ENCODE data around the gene ITPKB.
"Not testable (repeated sequence)": the region's sequence is repeated elsewhere in the genome, so short reads cannot be mapped to it uniquely, and the experiment has no call there.

The ITPKB gene

DNA sequence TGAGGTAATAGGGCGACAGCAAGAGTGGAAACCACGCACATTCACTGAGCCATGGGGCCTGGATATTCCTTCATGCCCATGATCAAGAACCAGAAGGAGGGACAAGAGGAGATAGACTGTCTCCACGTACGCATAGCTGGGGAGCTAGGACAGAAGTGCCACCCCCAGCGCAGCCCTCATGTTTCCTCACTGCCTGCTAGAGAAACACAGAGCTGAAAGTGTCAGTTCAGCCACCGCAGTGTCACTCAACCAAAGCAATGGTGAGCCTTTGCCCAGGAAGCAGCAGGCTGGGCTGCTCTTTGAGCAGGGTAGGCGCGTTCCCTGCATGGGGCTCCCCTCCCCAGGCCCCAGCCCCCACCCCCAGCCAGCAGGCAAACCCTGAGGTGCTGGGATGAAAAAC lies 122.0 kb downstream of the ITPKB start:
- DNase-seq = no peak

DNA sequence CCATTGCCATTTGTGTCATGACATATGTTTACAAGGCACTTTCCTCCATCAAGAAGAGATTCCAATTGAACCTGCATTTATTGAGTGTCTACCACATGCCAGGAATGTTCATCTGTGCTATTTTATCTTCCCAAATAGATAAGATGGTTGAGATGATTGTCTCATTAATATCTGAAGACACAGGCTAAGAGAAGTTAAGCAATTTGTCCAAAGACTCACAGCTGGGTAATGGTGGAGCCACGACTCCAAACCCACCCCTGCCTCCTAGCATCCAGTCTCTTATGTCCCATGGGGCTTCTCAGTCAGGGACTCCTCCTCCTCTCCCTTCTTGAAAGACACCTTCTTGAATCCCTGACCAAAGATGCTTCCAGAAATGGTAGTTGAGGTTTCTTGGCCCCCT lies 122.4 kb downstream of the ITPKB start:
- no peak for DNase-seq

DNA sequence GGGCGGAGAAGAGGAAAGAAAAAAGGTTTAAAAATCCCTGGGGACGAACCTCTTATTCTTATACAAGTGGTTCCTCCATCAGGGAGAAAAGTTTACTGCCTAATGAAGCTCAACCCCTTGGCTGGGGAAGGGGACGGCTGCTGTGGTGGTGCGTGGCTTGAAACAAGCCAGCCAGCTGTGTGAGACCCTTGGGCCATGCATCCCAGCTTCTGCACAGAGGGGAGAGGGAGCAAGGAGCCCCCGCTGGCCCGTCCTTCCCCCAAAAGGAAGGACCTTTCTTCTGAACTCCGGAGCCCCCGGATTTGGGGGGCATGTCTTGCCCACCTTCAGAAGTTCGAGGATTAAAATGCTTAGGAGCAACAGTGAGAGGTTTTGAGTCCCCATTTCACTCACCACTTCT lies 123.2 kb downstream of the ITPKB start:
- no peak for DNase-seq

DNA sequence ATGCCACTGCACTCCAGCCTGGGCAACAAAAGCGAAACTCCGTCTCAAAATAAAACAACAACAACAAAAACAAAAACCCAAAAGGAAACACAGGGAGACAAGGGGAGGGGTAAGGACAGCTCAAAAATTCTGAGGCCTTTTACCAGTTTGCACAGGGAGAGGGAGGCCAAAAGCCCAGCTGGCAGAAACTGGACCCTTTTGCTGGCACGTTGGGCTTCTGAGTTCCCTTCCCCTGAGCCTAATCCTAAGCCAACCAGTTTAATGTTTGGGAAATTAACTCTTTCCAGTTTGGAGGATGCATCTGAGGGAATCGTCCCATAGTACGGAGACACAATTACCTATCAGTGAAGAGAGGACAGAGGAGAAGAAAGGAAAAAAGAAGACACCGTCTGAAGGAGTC lies 127.1 kb downstream of the ITPKB start:
- DNase-seq = not testable (repeated sequence)

DNA sequence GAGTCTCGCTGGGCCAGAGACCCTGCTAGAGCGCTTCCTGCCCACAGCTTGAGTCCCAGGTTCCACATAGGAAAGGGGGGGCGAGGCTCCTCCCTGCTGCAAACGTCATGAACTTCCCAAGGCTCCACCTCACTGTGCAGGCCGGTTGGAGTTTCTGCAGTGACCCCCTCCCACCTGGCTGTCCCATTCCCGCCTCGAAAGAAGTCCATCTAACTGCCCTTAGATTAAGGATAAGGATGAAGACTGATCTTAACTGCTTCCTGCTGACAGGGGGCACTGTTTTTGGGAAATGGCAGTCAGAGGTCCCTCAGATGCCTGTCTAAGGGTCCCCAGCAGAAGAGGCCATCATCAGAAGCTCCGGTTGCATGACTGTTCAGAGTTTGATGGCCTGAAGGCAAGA lies 127.8 kb downstream of the ITPKB start:
- DNase-seq = no peak

DNA sequence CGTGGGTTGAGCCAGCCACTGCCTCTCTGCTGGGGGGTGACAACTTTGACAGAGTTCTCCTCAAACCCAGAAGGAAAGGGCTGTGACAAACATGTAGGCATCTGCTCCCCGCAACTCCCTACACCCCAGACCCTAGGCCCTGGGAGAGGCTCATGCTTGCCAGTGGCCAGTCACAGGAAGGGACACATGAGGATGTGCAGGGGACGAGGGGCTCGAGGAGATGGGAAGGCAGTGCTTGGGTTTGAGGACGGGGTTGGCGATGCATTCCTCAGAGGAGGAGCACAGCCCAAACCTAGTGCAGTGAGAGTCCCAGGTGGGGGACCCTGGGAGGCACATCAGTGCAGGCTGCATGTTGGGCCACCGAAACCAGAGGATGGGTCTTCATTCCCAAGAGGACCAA lies 128.4 kb downstream of the ITPKB start:
- DNase-seq = no peak

DNA sequence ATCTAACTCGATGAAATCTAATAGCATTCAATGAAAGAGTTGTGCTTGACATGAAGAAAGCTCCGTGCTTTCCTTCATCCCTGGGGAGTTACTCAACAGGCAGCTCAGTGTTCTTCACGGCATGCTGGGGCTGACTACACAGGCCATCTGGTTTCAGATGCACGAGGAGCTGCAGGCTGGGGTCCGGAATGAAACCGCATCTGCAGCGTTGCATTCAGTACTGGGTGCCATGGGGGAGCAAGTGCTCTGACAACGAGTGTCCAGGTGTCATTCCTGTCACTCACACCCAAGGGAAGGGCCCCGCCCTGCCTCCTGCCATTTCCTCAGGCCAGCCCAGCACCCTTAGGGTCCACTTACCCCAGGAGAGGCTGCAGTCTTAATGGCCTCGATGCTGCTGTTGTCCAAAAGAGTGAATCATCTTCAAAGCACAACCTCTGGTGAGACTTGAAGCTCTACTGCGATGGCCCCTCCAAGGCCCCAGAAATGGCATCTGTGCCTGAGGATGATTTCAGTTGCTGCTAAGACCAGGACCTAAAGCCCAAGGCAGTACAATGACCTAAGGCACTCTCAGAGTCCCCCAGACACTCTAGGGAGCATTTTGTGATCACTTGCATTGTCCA lies 129.1 kb downstream of the ITPKB start:
- DNase-seq = no peak

DNA sequence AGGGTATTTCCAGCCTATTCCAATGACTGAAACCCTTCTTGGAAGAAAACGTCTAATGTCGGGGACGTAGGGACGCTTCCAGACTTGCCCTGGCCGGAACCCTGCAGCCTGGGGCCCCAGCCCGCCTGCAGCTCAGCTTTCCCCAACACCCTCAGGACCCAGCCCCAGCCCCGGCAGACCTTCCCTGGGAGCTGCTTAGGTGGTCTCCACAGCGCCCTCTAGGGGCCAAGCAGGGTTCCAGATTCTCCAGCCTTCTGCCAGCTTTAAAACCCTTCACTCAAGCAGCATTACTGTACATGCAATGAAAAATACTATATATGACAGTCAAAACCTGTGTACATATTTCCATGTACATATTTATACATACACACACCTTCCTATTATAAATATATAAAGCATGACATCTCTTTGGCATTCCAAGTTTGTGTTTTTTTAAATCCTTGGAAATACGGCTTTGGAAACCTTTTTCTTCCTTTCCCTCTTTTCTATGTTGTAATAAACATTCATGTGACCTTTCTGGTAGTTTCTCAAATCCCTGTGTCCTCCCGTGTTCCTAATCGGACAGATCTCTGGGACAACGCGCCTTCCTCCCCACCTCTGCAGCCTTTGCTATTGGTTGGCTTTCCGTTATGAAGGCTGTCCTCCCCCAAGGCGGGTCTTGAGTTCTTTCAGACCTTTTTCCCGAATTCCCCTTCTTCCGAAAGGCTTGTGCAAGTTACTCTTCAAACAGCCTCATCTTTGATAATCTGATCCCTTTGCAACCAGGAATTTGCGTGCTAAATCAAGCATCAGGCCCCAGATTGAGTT lies 130.2 kb downstream of the ITPKB start:
- peak; percentile 37 to 70 (median 53) for DNase-seq

DNA sequence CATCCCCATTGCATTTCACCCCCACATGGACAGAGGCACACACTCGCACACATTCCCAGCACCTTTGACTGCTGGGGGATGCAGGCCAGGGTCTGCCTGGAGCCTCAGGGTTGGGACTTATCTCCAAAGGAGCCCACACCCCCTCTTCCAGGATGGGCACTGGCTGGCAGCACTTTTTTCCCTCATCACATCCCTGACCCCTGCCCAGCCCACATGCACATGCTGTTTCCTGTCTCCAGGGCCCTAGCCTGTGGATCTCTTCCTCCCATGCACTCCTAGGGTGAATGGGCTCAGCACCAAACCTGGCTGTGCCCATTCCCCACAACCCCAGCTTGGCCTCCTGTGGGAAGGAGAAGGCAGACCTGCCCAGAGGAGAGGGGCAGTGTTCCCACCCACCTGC lies 131.3 kb downstream of the ITPKB start:
- no peak for DNase-seq

DNA sequence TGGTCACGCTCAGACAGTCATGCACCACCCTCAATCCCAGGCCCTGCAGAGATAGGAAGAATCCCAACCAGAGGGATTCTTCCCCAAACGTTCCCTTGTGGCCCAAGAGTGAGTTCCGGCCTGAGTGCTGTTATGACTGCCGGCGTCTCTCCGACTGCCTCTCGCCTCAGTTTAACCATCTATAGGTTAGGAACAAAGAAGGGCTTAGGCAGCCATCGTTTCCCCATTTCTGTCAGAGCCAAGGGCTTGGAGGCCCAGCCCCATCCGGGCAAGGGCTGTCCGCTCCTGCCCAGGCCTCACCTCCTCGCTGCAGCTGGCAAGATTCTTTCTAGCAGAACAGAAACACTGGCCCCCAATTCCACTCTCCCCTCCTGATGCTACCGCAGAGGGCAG lies 131.8 kb downstream of the ITPKB start:
- no peak for DNase-seq

DNA sequence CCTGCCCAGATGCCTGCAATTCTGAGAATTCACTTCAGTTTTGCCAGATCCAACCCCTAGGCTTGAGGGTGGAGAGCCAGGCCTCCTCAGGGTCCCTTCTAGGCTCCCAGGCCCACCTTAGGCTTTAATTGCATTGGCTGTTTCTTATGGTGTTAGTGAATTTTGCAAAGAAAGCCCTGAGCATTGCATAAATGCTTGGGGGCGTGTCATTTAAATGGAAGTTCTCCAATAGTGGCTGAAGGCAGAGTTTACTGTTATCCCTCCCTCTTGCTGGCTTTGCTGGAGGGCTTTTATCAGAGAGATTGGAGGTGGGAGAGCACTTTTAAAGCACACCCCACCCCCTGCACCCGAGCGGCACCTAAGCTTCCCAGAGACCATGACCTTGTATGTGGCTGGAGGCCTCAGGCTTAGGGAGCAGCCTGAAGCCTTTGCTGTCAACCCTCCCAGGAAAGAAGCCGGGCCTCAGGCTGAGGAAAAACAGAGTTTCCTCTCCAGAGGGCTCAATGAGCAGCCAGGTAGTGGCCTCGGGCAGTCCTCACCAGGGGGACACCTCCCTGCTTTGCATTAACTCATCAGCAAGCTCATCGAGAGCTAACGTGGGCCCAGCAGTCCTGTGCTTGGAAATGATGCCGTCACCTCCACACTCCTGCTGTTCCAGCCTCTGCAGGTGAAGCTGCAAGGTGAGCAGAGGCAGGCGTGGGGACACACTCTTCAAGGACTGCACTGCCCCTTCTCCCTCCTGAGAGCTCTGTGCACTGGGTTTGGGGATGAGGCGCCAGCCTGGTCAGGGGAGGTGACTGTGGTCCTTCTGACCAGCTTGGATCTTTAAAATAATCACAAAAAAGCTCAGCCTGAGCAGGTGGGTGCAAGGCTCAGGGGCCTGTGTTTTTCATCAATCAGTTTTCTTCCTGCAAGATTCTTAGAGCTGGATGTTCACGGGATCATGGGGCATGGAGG lies 132.5 kb downstream of the ITPKB start:
- DNase-seq = no peak

DNA sequence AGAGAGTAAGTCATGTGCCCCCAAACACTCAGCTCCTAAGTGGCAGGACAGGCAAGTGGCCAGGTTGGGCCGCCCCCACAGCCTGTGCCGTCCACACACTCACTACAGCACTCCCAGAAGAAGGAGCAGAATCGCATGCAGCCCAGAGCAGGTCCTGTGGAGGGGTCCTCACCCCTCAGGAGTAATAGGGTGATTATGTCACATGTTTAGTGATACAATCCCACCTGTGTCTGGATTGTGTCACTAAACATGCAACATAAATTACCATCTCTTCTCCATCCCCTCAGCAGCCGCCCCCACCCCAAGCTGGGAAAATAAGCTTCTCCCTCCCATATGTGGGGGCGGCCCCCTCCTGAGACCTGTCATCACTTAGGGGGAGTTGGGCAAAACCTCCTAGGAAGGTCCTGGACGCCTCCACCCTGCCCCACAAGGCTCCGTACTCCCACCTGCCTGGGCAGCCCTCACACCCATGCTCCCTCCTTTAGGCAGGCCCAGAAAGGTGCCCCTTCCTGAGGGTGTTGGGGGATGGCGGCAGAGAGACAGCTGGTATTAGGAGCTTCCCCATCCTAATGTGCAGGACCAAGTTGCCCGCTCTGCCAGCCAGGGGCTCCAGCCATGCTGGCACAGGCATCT lies 133.6 kb downstream of the ITPKB start:
- DNase-seq = no peak

DNA sequence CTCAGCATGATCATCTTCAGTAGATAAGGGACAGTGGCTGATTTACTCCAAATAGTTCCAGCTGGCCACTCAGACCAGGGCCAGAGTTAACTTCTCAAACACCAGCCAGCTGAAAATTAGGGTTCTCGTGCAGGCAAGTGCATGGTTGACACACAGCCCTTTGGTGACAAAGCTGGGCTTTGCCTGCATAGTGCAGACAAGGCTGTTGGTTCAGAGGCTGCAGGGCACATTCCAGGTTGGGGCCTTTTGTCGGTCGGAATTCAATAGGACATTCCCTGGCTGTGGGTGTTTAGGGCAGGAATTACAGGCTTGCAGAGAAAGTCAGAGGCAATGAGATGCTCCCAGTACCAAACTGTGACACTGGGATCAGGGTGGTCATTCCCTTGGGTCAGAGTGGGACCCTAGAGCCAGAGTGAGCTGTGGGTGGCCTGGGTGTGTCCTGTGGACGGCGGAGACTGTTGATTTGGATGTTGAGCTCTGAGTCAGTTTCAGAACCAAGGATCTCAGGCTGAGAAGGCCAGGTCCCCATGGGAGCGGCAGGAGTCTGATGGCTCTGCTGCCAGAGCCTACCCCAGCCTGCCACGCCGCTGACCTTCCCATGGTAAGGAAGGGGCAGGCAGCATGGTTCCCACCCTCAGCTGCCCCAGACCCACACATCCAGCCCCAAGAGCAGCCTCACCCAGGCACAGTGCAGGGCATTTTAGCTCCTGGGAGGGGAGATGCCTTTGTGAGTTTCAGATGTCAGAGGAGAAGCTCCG lies 134.3 kb downstream of the ITPKB start:
- no peak for DNase-seq

DNA sequence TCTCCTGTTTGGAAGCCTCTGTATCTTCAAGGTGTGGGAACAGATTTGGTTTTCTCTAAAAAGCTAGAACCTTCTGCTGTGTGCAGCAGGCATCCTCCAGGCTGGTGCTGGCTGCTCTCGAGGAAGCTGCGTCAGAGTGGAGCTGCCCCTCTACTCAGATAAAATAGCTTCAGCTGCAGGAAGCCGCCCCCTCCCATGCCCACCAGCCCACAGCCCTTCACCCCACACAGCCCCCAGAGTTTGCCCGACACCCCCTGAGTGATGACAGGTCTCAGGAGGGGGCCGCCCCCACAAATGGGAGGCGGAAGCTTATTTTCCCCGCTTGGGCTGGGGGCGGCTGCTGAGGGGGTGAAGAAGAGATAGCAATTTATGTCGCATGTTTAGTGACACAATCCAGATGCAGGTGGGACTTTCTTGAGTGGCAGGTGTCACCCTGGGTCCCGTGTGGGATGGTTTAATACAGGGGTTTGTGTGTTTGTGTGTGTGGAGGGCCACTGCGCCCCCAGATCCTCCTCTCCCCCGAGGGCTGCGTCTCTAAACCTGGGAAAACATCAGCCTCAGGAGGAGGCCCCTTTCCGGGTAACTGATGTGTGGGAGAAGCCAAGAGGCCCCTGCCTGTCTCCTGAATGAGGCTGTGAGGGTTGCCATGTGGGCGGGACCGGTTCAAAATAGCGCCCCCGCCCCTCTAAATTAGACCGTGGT lies 135.1 kb downstream of the ITPKB start:
- no peak for DNase-seq

DNA sequence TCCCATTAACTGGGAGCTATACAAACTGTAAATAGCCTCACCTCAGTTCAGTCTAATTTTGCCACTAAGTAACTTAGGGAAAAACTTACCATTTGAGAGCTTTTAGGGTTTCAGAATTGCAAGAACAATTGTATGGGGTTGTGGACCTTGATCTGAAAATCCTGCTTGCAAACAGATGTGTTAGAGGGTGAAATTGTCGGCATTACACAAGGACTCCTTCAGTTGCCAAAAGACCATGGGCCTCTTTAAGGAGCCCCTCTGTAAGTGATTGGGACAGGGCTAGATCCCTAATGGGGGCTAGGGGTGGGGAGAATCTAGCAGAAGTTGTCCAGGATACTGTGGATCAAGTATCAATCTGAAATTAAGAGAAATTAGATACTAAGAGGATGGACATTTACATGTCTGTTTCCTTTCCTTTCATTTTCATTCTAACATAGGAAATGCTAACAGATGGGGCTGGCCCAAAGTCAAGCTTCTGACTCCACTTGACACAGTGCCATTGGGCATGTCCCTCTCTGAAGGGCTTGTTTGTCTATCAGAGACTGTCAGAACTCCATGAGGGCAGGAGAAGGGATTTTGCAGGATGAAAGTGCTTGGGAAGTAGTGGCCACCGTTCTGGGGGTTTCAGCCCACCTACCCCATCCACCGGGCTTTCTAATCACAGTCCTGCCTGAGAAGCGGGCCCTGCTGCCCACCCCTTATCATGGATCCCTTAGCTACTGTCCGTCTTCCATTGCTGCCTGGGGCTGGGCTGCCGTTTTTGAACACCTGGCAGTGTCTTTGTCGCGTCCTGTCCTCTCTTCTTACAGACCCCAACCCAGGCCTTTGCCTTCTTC lies 135.8 kb downstream of the ITPKB start:
- no peak for DNase-seq

DNA sequence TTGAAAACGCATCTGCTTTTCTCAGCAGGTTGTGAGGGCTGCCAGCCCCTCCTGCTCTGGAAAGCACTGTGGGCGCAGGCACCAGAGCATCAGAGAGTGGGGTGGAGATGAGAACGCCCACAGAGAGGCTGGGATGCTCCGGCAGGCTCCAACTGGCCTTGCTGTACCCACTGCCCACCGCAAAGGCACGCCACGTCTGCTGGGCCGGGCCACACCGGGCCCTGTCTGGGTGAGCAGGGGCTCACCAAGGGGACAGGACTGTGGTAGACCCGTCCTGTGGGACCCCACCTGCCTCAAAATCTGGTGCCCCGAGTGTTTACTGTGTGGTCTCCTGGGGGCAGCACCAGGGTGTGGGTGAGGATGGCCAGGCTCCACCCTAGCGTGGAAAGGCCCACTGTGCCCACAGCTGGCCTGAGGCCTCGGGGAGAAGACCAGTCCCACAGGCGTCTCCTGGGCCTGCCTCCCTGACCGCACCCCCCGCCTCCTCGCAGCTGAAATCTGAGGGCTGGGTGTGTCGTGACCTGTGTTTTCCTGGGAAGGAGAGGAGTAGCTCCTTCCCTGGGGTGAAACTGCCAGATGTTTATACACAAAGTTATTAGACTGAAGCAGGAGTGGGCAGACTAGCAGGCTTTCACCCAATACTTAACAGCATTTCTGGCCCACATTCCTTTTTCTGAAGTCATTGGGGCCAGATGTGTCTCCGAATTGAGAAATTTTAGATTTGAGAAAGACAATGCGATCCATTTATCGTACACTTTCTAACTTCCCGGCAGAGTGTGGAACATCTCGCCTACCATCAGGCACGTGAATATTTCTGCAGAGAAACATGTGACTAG lies 136.7 kb downstream of the ITPKB start:
- DNase-seq = no peak

DNA sequence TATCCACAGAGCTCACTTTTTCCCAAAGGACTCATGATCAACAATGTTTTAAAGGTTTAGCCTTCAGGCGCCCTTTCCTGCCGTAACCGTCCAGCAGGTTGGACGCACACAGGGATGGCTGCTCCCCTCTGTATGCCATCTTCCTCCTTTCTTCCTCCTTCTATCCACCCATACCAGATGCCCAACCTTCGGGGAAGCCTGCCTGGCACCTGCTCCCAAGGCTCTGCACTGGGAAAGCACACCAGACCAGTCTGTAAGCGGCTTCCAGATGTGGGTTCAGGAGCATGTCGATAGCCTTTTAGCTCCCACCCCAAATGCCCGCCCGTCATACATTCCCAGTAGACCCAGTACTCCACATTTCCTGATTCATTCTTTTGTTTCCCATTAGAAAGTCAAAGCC lies 137.6 kb downstream of the ITPKB start:
- DNase-seq = no peak

DNA sequence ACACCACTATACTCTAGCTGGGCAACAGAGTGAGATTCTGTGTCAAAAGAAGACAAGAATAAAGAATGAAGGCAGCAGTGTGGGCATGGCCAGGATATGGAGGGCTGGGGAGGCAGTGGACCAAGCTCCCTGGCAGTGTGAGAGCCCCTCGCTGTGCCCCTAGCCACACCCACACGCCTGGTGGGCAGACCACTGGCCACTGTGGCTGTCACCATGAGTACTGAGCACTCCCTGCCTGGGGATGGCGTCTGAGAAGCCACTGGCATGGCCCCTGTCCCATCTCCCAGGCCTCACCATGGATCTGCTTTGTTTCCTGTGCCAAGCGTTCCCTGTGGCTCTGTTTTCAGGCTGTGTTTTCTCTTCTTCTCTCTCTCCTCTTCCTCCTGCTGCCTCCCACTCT lies 138.8 kb downstream of the ITPKB start:
- DNase-seq = no peak

DNA sequence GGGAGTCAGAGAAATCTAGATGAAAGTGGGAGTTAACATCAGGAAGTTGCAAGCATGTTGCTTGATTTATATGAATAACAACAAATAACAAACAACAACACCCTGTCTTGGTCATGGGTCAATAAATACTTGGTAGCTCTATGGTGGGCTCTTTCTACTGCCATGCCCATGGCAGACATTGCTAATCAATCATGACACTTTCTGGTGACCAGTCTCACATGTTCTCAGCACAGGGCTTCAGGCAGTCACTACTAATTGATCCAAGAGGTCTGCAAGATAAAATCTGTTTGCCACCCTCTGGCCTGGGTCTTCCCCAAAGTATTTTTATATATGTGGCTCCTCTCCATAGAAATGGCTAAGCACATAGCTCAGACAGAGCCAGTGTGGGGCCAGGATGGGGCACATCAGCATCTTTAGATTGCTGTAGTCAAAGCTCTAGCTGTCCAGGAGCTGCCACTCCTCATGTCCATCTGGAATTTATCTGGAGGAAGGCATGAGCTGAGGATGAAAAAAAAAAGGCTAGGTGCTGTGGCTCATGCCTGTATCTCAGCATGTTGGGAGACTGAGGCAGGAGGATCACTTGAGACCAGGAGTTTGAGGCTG lies 139.3 kb downstream of the ITPKB start:
- no peak for DNase-seq
